HG02885 (cell line): Measurements from ENCODE around the gene NXN.
"Not testable (repeated sequence)": the region's sequence is repeated elsewhere in the genome, so short reads cannot be mapped to it uniquely, and the experiment has no call there.

Experiments
- ATAC-seq: cut with Tn5 transposase; IDR thresholded peaks from one replicate; pipeline ENCODE4 v1.9.1; 2021; ENCODE audit warnings: mild to moderate bottlenecking; ENCODE audit not compliant: unreplicated experiment, poor library complexity

NXN gene

GRCh38 chr17:752002-752619 lies 227.5 kb downstream of the NXN start, which contains the start of gene GEMIN4:
GEMIN4 (minus strand) TSS chr17:752264; CDS start chr17:752142, 122 bp downstream.
- ATAC-seq, result peak; percentile 89

DNA sequence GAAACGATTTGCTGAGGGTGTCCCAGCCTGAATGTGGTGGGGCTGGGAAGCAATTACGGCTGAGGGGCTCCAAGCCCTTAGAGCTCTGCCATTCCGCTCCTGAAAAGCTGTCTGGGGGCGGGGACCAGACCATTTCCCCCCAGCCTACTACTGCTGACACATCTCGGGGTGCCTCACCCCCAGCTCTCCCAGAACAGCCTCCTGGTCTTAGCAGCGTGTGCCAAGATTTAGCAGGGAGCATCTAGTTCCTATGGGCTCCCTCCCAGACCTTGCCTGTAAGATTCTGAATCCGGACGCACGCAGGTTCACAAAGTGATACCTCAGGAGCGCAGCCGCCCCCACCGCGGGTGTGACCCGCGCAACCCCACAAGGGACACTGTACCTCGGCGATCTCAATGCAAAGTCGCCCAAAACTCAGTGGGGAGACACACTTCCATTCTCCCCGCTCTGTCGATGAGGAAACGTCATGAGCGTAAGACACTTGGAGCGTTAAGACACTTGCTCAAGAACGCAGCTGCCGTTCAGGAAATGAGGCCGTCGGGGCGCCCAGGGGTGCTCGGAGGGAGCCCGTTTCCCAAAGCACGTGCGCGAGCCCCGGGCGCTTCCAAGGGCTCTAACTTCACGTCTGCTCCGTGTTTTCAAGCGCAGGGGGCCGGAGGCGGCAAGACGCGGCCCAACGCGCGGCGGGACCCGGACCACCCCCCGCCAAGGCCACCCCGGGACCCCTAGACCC lies 228.1 kb downstream of the NXN start:
- peak; percentile 33 for ATAC-seq

DNA sequence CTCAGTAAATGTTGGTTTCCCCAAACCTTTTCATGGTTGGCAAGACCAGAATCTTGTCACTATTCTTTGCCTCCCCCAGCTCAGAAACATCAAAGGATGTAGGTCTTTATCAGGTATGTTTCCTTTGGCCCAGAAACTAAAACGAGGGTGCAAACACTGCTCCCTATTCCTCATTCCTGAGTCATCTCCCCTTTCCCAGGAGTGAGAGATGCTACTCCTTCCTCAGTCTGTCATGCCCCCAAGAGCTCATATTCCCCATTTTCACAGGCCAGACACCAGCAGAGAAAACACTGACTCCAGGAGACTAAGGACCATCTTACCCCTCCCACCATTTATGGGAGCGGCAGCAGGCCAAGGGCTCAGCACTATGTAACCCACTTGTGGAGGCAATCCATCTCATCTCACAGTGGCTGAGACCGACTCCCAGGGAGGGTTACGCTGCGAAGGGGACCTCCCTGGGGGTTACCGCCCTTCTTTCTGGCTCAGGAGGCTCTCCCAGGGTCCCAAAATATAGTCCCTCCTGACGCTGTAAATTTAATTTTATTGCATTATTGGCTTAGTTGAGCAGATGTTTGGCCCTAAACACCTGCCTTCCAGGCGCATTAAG lies 229.0 kb downstream of the NXN start:
- no peak for ATAC-seq

DNA sequence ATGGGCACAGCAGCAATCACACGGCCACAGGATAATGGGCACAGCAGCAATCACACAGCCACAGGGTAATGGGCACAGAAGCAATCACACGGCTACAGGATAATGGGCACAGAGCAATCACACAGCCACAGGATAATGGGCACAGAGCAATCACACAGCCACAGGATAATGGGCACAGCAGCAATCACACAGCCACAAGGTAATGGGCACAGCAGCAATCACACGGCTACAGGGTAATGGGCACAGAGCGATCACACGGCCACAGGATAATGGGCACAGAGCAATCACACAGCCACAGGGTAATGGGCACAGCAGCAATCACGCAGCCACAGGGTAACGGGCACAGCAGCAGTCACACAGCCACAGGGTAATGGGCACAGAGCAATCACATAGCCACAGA lies 230.2 kb downstream of the NXN start:
- not testable (repeated sequence) for ATAC-seq
